Spleen (tissue), 7 donors: Measurements from ENCODE around the gene ATF6B.
"Not testable (repeated sequence)": the region's sequence is repeated elsewhere in the genome, so short reads cannot be mapped to it uniquely, and the experiment has no call there.

Source experiments
- CTCF ChIP-seq, 11 experiments: fragments of 200-600 bp in 7 of 11; fragments of 450-650 bp in 4 of 11; sonication (generic) in 4 of 11; IDR thresholded peaks in 8 of 11; conservative IDR thresholded peaks in 3 of 11; 1 replicate in 7 of 11; 2 replicates in 4 of 11; pipeline versions ENCODE4 v1.4.0 to v1.8.0; 2016 to 2021; ENCODE audit warnings: antibody characterized with exemption in 11 of 11, inconsistent platforms in 4 of 11, mild to moderate bottlenecking in 1 of 11
- POLR2A ChIP-seq, 3 donors: fragments of 450-650 bp; IDR thresholded peaks; one replicate each; pipeline ENCODE4 v1.5.1; 2017; ENCODE audit warnings: antibody characterized with exemption in 3 of 3, mild to moderate bottlenecking in 1 of 3
- POLR2AphosphoS5 ChIP-seq, 3 donors: sonication (generic); formaldehyde crosslinking; IDR thresholded peaks; one replicate each; pipeline ENCODE4 v1.5.1; 2017; ENCODE audit warnings: antibody characterized with exemption in 3 of 3
- donor health status: DM: no; HTN: no; CAD: no; lungs with moderate emphysema.
- donor health status: DM: no; HTN: no; CAD: no.
- donor health status: DM: no; HTN: no; CAD: no.

- TF ChIP-seq CTCF (IDR thresholded peaks at IDR 0.05 in 8 of 11, conservative IDR thresholded peaks at IDR 0.05 in 3 of 11); POLR2AphosphoS5 (IDR thresholded peaks at IDR 0.05); POLR2A (IDR thresholded peaks at IDR 0.05): not testable (repeated sequence)
Observed at GRCh38 chr6:32068315-32068714, 59.7 kb downstream of the ATF6B start.
